CD4-positive, alpha-beta T cell treated with Interleukin-21 for 1 hour (primary cell): ENCODE results near the gene DPP8.
"Not testable (repeated sequence)": the region's sequence is repeated elsewhere in the genome, so short reads cannot be mapped to it uniquely, and the experiment has no call there.

Experiments
- DNase-seq: peaks from one replicate; pipeline ENCODE4 v3.0.0-alpha.2; 2020

Gene DPP8

DNA sequence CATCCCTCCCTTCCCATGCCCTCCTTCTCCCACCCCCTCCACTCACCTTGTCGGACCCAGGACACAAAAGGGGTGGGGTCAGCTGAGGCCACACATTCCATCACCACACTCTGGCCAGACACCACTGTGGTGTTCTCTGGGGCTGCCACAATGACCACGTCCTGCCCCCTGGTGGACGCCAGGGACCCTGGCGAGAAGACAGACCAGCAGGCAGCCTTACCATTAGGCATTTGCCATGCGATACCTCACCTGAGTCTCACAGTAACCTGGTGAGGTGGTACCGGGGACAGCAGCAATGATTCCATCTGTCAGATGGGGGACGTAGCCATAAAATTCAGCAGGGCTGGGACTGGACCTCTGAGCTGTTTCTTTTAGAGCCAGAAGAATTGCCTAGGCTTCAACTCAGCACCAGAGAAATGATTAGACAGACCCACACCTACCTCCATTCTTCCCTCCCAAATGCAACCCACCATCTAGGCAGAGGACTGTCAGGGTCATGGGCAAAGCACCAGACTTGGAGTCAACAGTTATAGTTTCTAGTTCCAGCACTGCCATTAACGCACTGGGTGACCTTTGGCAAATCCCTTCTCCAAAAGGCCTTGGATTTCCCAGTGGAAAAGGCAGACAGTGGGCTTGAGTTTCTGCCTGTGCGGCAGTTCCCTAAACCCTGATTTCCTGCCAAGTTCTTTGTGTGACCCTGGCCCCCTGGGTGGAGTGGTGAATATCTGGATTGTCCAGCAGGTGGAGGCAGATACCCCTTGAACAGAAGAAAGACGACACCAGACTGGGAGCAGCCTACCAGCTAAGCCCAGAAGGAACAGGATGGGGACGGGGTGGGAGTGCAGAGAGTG, 116.5 kb downstream of the DPP8 start:
- DNase-seq, result peak; percentile 43

DNA sequence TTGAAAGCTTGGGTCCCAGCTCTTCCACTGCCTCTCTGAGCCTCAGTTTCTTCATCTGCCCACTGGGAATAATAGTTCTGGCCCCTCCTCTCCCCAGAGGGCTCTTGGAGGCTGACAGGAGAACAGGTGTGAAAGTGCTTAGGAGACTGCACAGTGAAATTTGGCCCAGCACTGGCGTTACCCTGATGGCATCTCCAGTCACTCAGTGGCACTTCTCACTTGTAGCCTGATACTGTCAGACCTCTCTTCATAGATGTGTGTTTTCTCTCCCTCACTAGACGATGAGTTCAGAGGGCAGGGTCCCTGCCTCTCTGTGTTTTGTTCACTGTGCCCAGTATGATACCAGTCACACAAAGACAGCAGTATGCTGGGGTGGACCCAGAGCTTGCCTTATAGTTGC, 117.5 kb downstream of the DPP8 start:
- no peak for DNase-seq

DNA sequence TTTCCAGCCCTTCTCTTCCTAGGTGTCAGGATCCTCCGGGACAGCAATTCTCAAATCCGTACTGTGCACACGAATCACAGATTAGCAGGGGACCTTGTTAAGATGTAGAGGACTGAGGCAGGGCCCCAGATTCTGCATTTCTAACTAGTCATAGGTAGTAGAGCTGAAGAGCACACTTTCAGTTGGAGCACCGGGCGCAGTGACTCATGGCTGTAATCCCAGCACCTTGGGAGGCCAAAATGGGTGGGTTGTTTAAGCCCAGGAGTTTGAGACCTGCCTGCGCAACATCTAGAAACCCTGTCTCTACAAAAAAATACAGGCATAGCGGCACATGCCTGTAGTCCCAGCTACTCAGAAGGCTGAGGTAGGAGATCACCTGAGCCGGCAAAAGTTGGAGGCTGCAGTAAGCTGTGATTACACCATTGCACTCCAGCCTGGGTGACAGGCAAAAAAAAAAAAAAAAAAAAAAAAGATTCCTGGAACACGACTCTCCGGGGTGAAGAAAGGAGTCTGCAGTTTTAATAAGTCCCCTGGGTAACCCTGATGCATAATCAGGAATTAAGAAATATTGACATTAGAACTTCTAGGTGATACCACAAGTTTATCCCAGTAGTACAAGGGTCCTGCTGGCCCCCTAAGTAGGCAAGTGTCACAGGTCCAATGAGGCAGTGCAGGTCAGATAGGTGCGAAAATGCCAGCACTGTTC, 118.3 kb downstream of the DPP8 start:
- DNase-seq, result no peak

DNA sequence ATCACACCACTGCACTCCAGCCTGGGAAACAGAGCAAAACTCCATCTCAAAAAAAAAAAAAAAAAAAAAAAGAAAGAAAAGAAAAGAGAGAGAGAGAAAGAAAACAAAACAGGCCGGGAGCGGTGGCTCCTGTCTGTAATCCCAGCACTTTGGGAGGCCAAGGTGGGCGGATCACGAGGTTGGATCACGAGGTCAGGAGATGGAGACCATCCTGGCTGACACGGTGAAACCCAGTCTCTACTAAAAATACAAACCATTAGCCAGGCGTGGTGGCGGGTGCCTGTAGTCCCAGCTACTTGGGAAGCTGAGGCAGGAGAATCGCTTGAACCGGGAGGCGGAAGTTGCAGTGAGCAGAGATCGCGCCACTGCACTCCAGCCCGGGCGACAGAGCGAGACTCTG, 119.0 kb downstream of the DPP8 start:
- not testable (repeated sequence) for DNase-seq

DNA sequence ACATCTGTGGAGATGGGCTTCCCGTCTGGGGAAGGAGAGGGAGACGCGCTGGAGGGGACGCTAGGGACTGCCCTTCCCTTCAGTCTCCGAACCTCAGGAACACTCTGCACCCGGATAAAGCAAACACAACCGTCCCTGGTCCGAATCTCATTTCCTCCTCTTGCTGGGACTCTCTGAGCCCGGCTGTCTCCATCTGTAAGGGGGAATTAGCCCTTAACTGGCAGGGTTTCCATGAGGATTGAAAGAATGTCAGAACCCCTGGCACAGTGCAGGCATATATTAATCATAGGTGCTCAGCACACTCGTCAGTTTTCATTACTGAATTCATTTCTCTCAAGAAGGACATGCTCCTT, 120.5 kb downstream of the DPP8 start:
- no peak for DNase-seq

DNA sequence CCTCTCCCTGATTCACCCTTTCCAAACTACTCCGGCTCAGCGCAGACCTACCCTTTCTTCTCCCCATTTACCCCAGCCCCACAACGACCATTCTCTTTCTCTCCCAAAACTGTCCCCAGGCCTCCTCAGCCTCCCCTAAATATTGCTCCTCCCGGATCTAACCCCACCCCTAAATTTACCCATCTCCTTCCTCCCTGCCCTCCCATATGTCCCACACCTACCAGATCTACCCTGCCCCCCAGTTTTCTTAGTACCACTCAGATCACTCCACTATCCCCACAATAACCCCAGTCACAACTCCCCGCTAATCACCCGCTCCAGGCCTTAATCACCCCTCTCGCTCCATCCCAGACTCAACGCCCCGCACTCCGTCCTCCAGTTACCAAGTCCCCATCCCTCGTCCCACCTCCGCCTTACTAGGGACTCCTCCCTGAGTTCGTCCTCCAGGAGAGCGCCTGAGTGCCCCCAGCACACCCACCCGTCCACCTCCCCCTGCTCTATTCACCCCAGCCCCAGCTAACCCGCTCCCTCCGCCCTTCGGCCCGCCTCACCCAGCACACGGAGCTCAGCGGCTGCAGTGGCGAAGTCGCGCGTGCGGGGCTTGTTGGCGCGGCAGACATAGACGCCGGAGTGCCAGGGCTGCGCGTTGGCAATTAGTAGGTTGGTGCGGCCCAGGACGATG, 121.1 kb downstream of the DPP8 start:
- DNase-seq, result no peak

DNA sequence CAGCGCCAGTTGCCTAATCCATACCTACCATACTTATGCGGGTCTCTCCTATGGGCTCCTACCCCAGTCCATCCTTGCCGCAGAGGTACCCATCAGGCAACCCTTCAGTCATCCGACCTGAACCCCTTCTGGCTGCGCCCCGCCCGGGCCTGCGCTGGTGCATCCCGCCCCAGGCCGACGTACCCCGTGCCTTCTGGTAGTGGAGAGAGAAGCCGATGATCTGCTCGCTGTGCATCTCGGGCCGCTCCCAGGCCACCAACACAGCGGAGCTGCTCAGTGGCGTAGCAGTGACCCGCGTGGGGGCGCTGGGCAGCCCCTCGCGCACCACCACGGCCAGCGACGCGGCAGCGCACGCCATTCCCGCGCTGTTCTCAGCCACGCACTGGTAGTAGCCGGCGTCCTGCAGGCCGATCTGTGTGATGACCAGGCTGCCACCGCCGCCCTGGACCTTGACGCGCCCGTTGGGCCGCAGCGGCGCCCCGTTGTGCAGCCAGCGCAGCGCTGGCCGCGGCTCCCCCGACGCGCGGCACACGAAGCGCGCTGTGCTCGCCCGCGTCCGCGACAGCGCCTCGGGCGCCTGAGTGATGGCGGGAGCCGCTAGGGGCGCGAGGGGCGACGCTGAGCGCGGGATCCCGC, 121.8 kb downstream of the DPP8 start:
- no peak for DNase-seq

DNA sequence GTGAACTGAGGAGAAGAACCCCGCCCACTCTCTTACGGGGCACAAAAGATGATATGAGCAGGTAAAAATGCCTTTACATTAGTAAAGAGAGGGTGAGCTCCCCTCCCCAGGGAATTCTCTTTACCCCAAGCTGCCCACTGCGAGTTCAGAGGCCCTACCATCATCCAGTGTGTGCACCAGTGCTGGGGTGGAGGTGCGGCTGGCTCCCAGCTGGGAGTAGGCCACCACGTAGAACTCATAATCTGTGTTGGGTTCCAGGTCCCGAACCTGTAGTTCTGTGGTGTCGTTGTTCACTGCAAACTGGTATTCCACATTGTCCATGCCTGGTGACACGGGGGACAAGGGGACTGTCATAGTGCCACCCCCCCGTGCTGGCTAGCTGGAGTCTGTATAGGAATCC, 122.6 kb downstream of the DPP8 start:
- DNase-seq, result no peak

DNA sequence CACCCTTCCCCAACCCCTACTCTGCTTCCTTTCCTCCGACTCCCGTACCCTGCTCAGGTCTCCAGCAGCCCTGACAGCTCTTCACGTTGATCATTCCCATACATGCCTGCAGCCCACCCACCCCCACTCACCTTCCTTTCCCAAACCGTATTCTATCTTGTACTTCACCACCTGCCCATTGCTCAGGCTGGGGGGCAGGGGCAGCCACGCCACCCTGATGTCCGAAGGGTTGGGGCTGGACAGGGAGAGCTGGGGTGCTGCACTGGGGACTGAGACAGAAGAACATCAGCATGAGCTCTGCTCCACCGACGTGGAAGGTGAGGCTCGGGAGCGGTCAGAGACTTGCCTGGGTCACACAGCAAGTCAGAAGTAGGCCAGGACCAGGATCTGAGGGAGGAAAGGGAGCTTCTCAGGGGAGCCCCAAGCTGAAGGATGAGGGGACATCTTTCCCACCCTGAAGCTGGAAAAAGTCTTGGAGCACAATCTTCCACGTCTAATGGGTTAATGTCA, 123.2 kb downstream of the DPP8 start:
- DNase-seq, result no peak

DNA sequence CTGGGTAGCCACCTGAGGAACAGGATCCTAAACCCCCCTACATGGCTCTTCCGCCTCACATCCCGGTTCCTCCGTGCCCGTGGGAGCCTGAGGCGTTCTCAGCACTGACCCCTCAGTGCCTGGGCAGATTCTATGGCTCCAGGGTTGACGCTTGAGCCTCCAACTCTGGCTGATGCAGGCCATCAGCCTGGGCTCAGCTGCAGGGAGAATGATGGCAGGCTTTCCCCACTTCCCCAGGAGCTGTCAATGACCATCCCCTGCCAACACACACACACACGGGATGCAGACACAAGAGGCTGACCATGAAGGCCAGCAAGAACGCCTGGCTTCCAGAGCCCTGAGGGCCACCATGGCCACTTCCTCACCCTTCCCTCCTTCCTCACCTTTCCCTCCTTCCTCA, 123.9 kb downstream of the DPP8 start:
- DNase-seq, result no peak

DNA sequence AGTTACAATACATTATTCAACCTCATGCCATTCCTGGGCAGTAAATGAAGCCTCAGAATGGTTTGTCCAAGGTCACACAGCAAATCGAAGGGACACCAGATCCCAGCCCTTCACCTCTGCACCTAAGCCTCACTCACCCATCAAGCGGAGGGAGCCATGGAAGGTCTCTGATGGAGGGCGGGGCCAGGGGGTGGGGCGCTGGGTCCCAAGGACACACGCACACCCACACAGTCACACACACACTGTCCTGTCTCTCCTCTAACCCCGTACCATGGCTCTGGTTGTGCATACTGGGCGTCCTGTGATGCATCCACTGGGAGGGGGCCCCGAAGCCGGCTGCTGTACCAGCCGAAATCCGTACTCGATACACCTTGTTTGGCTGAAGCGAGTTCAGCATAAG, 124.4 kb downstream of the DPP8 start:
- DNase-seq, result no peak
